Mesodermal cell (in vitro differentiated cells): Measurements from ENCODE around the gene TCHP.
"Not testable (repeated sequence)": the region's sequence is repeated elsewhere in the genome, so short reads cannot be mapped to it uniquely, and the experiment has no call there.

Source experiments
- H3K27ac ChIP-seq: 2 replicates; pipeline ENCODE4 v1.7.0; 2013; ENCODE audit warnings: mild to moderate bottlenecking, low read depth, low read length, moderate library complexity; ENCODE audit not compliant: severe bottlenecking
- H3K36me3 ChIP-seq: 2 replicates; pipeline ENCODE4 v1.7.1; 2013; ENCODE audit warnings: mild to moderate bottlenecking, low read length, moderate library complexity; ENCODE audit not compliant: control insufficient read depth, insufficient read depth
- H3K4me1 ChIP-seq: one replicate; pipeline ENCODE4 v1.7.1; 2013; ENCODE audit warnings: mild to moderate bottlenecking, low read length; ENCODE audit not compliant: insufficient read depth, control insufficient read depth, poor library complexity, severe bottlenecking
- H3K4me3 ChIP-seq: 2 replicates; pipeline ENCODE4 v1.7.0; 2013; ENCODE audit warnings: low read length, control low read depth, mild to moderate bottlenecking; ENCODE audit not compliant: insufficient read depth, poor library complexity, severe bottlenecking; ENCODE audit errors: extremely low read depth
- H3K9me3 ChIP-seq: 2 replicates; pipeline ENCODE4 v1.7.1; 2013; ENCODE audit warnings: mild to moderate bottlenecking, low read length, moderate library complexity; ENCODE audit not compliant: control insufficient read depth
- WGBS, 2 experiments: methylation state at CpG; one replicate each; pipeline ENCODE4 v1.1.5; 2013; ENCODE audit warnings: missing lambda C conversion rate in 2 of 2; ENCODE audit not compliant: insufficient coverage in 2 of 2; 5-methylcytosine and 5-hydroxymethylcytosine counted together

TCHP gene

DNA sequence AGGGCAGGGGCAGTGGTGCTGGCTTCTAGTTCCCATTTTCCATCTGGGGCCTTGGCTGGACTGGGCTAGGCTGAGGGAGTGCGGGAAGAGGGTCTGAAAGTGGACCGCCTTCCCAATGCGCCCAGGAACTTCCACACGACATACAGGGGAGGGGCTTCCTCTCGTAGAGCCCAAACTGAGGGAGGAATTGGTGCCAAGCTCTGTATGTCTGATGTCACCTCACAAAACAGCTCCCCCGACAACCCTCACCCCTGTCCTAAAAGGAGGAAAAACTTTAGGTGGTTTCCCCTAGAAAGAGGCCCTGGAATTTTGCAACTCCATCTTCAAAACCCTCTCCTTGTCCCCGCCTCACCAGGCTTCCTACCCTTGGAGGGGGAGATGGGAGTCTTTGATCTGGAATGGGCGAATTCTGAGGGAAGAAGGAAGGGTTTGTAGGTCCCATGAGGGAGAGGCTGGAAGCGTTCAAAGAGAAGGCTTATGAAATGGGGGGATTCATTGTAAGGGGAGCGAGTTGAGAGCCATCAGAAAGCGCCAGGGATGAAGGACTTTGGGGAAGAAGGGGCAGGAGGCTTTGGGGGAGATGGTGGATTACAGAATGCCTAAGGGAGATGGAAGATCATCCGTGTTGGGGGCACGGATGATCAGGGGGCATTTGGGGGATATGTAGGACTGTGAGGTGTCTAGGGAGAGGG is 20.6 kb upstream of the TCHP start:
- Histone ChIP-seq H3K4me1 (peaks cover 4% of the 10 kb centered on the region), H3K27ac (no peak overlapping the region)
- 3 to 5% methylated on average over 7 of the region's 13 CpGs for WGBS, 2 experiments

DNA sequence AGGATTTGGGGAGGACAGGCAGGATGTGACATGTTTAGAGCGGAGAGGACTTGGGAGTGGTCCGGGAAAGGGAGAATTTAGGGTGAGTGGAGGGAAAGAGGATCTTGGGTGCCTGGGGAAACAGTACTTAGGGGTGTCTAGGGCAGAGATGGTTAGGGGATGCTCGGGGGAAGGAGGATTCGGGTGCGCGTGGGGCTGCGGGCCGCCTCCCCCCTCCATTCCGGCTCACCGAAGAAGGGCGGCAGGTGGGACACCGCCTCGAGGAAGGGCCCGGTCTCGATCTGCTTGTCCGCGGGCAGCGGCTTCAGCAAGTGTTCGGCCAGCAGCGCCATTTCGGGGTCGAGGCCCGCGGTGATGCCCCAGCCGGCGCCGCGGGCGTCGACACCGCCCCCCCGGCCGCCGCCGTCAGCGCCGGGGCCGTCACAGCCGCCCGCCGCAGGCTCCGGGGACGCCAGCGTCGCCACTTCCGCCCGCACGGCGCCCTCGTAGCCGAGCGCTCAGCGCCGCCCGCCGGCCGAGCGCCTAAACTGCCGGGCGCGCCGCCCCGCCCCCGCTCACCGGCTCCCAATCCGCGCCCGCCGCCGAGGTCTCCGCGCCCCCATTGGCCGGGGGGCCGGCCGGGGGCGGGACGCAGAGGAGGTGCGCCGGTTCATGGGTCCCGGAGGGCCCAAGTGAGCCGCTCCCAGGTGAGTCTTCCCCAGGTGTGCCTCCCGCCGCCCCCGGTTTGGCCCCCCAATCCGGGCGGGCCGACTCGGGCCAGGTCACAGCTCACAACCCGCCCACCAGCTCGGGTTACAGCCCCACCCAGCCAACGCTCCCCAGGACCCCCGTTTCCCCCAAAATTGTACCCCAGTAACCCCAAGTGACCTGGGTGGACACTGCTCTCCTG is 19.8 kb upstream of the TCHP start, which contains the start of gene GLTP:
Gene GLTP, minus strand, starts transcription at position 499 of the 889 bp plus-strand sequence. Its CDS starts 167 bp downstream, at position 332.
- WGBS, 2 experiments: 0% methylated on average over 54 to 70 of the region's 92 CpGs
- H3K4me1 ChIP-seq: peaks cover 4% of the 10 kb centered on the region
- H3K9me3 ChIP-seq: no peaks in the 10 kb centered on the region
- H3K4me3 ChIP-seq: peak within 1 kb of the TSS; percentile 71
- no peak within 1 kb of the TSS for H3K27ac ChIP-seq
- no peaks in the 10 kb centered on the region for H3K36me3 ChIP-seq

More for the DNA sequence above, 20.6 kb upstream of the TCHP start:
- H3K9me3 ChIP-seq: no peaks in the 10 kb centered on the region
- H3K36me3 ChIP-seq: no peaks in the 10 kb centered on the region
- H3K4me3 ChIP-seq: peak overlapping the region; percentile 71

DNA sequence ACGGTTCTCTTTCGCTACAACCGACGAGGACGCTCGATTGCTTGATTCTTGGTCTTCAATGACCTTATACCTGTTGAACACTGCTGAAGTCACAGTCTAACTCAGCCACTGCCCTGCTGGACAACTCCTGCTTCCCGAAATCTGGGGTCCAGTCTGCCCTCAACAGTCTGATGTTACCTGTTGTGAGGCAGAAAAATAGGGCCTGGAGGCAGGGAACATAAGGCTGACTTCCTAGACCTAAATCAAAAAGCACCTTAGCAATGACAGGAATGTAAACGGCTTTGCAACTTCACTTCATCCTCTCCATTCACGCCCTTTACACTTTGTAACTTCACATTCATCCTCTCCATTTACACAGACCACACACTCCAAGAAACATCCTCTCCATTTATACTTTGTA is 19.1 kb upstream of the TCHP start:
- Histone ChIP-seq H3K9me3 (no peaks in the 10 kb centered on the region), H3K36me3 (no peaks in the 10 kb centered on the region), H3K27ac (no peak overlapping the region), H3K4me1 (peaks cover 4% of the 10 kb centered on the region), H3K4me3 (peak overlapping the region; percentile 61)
- WGBS, 2 experiments: 4 to 5% methylated on average over 8 to 9 of the region's 9 CpGs

DNA sequence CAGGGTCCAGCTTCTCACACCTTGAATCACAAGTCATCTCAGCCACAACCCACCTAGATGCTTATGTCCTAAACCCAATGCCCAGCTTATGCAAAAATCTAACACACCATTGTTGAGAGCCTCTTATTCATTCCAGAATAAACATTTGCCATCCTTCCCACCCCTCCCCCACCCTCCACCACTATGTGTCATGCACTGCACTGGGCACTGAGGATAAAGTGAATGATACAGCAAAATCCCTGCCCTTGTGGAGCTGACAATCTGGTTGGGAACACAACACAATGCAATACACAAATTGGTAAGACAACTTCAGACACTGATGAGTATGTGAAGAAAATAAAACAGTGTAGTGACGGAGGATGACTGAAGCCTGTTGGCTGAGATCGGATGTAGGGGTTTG is 18.3 kb upstream of the TCHP start:
- 83 to 94% methylated on average over 1 to 2 of the region's 2 CpGs for WGBS, 2 experiments
- H3K4me1 ChIP-seq: peaks cover 4% of the 10 kb centered on the region
- H3K4me3 ChIP-seq: no peak overlapping the region
- H3K9me3 ChIP-seq: no peaks in the 10 kb centered on the region
- H3K36me3 ChIP-seq: no peaks in the 10 kb centered on the region
- H3K27ac ChIP-seq: no peak overlapping the region

DNA sequence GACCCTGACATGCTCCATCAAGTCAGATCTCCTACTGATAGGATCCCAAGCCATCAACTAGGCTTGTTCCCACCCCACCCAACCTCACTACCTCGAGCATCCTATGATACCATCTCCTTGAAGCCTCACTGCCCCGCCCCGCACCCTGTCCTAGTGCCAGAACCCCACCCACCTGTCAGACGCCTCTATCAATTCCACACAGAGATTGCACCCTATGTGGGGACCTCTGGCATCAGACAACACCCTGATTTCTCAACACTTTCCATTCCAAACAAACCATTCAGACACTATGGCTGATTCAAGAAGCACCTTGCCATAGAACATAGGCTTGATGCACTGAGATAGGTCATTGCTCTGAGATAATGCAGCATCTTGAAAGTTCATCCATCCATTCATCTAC is 16.6 kb upstream of the TCHP start:
- Histone ChIP-seq H3K9me3 (no peaks in the 10 kb centered on the region), H3K36me3 (no peaks in the 10 kb centered on the region), H3K4me1 (peaks cover 4% of the 10 kb centered on the region), H3K27ac (no peak overlapping the region), H3K4me3 (no peak overlapping the region)
- 78 to 89% methylated on average over 3 to 4 of the region's 4 CpGs for WGBS, 2 experiments

DNA sequence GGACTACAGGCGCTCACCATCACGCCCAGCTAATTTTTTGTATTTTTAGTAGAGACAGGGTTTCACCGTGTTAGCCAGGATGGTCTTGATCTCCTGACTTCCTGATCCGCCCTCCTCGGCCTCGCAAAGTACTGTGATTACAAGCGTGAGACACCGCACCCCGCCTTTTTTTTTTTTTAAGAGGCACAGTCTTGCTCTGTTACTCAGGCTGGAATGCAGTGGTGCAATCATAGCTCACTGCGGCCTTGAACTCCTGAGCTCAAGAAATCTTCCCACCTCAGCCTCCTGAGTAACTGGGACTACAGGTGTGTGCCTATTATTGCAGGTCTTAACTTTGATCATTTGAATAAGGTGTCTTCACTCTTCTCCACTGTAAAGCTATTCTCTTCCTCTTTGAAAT is 14.5 kb upstream of the TCHP start:
- Histone ChIP-seq H3K4me3 (no peak overlapping the region), H3K9me3 (no peaks in the 10 kb centered on the region), H3K4me1 (peaks cover 4% of the 10 kb centered on the region), H3K36me3 (no peaks in the 10 kb centered on the region), H3K27ac (no peak overlapping the region)
- 89 to 92% methylated on average over 9 of the region's 10 CpGs for WGBS, 2 experiments

DNA sequence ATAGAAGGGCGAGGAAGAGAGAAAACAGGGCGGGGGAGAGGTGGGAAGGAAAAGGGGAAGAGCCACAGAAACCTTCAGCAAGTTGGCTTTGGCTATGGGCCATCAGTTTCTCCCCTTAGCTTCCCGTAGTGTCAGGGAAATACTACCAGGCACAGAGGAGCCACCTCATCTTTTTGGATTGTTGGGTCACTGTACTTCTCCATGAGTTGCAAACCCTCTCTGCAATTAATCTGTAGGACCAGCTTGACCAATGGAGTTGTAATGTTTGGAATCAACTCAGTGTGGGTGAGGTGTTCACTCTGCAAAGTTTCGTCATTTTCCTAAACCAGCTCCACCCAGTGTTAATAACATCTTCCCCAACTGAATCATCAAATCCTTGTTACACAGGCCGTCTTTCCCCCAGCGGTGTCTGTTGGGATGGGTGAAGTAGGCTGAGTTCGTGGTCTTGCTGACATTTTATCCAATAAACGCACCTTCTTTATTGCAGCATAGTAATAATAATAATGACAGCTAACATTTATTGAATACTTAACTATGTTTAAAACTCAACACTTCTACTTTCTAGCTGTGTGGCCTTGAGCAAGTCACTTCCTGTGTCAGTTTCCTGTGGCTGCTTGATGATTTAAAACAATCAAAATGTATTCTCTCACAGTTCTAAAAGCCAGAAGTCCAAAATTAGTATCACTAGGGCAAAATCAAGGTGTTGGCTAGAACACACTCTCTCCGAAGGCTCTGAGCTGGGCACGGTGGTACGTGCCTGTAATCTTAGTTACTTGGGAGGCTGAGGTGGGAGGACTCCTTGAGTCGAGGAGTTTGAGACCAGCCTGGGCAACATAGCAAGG is 11.7 kb upstream of the TCHP start:
- Histone ChIP-seq H3K9me3 (no peaks in the 10 kb centered on the region), H3K4me3 (no peak overlapping the region), H3K36me3 (no peaks in the 10 kb centered on the region), H3K27ac (no peak overlapping the region), H3K4me1 (no peaks in the 10 kb centered on the region)
- 98% methylated on average over 5 to 7 of the region's 12 CpGs for WGBS, 2 experiments

DNA sequence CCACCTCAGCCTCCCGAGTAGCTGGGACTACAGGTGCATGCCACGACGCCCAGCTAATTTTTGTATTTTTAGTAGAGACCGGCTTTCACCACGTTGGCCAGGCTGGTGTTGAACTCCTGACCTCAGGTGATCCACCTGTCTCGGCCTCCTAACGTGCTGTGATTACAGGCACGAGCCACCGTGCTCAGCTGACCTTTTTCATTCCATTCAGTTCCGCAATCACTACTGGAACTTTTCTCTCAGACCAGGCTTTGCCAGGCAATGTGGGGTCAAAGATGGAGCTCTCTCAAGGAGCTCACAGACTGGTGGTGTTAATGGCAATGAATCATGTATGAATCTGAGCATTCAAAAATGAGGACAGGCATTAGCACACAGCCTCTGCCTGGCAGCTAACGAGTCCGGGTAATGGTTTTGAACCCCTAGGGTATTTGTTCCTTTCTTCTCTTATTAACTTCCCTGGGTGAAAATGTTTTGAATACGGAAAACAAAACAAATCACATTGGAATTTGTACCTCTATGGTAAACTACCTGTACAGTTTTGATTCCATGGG is 9.4 kb upstream of the TCHP start:
- no peak overlapping the region for H3K27ac ChIP-seq
- H3K4me3 ChIP-seq: no peak overlapping the region
- H3K4me1 ChIP-seq: no peaks in the 10 kb centered on the region
- H3K36me3 ChIP-seq: no peaks in the 10 kb centered on the region
- H3K9me3 ChIP-seq: no peaks in the 10 kb centered on the region
- 84 to 91% methylated on average over 10 to 11 of the region's 13 CpGs for WGBS, 2 experiments

DNA sequence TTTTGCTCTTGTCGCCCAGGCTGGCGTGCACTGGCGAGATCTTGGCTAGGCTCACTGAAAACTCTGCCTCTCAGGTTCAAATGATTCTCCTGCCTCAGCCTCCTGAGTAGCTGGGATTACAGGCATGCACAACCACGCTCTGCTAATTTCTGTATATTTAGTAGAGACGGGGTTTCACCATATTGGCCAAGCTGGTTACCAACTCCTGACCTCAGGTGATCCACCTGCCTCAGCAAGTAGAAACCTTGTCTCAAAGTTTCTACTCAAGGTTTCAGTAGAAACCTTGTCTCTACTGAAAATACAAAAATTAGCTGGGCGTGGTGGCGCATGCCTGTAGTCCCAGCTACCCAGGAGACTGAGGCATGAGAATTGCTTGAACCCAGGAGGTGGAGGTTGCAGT is 8.3 kb upstream of the TCHP start:
- not testable (repeated sequence) for H3K27ac ChIP-seq, H3K4me3 ChIP-seq, H3K4me1 ChIP-seq, H3K9me3 ChIP-seq, H3K36me3 ChIP-seq
- whole genome bisulfite sequencing, 2 experiments: 93 to 95% methylated on average over 5 to 6 of the region's 7 CpGs

DNA sequence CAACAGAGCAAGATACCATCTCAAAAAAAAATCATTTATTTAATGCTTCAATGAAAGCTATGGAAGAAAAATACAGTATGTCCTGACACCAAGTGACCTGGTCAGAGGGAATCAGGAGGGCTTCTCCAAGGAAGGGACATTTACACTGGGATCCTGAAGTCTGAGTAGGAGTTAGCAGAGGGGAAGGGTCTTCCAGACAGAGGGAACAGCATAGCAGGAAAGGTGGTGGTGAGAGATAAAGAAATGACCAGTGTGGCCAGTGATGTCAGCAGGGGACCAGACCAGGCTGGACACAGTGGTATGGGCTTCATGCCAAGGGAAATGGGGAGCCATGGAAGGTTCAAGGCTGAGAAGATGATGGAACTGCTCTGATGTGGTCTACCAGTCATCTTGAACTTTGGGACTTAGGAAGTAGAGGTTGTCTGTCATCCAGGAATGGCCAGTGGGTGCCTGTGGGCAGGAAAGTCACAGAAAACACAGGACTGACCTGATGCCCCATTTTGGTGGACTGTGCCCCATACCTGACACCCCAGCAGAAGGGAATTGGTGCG is 7.8 kb upstream of the TCHP start:
- Histone ChIP-seq H3K4me1 (no peaks in the 10 kb centered on the region), H3K27ac (no peak overlapping the region), H3K4me3 (no peak overlapping the region), H3K36me3 (no peaks in the 10 kb centered on the region), H3K9me3 (no peaks in the 10 kb centered on the region)
- 100% methylated on average over 1 of the region's 1 CpG; no CpG with 5 or more reads in 1 of the 2 experiments for WGBS, 2 experiments
